GM18502 (cell line): ENCODE measurements around the gene CDH16.
"Not testable (repeated sequence)": the region's sequence is repeated elsewhere in the genome, so short reads cannot be mapped to it uniquely, and the experiment has no call there.

ENCODE experiments used
- ATAC-seq: cut with Tn5 transposase; IDR thresholded peaks from one replicate; pipeline ENCODE4 v1.9.1; 2021; ENCODE audit warnings: mild to moderate bottlenecking; ENCODE audit not compliant: unreplicated experiment, poor library complexity

CDH16 gene

GRCh38 chr16:66947302-66948065 lies 28.8 kb upstream of the CDH16 start:
- peak; percentile 64 for ATAC-seq

- no peak for ATAC-seq
Measured at GRCh38 chr16:66946974-66947301, 28.3 kb upstream of the CDH16 start.

- ATAC-seq = no peak
Measured at GRCh38 chr16:66946541-66946940, 27.9 kb upstream of the CDH16 start.

GRCh38 chr16:66945939-66946338 lies 27.3 kb upstream of the CDH16 start:
- ATAC-seq = no peak

- ATAC-seq = not testable (repeated sequence)
Measured at GRCh38 chr16:66944971-66945370, 26.3 kb upstream of the CDH16 start.

- no peak for ATAC-seq
Measured at GRCh38 chr16:66944054-66944441, 25.4 kb upstream of the CDH16 start.

GRCh38 chr16:66943426-66944053 lies 24.9 kb upstream of the CDH16 start:
- ATAC-seq = no peak

GRCh38 chr16:66942981-66943380 lies 24.3 kb upstream of the CDH16 start:
- no peak for ATAC-seq

GRCh38 chr16:66940236-66940635 lies 21.6 kb upstream of the CDH16 start:
- ATAC-seq = no peak

GRCh38 chr16:66939366-66939765 lies 20.7 kb upstream of the CDH16 start:
- ATAC-seq = no peak

- no peak for ATAC-seq
Measured at GRCh38 chr16:66937725-66938337, 19.1 kb upstream of the CDH16 start.

- no peak for ATAC-seq
Measured at GRCh38 chr16:66936889-66937554, 18.3 kb upstream of the CDH16 start.

- no peak for ATAC-seq
Measured at GRCh38 chr16:66936462-66936861, 17.8 kb upstream of the CDH16 start.

- ATAC-seq = no peak
Measured at GRCh38 chr16:66935314-66936011, 16.8 kb upstream of the CDH16 start, which contains the start of gene CES2. CES2 (plus strand) TSS chr16:66935516; CDS start chr16:66935636, 120 bp downstream.

- ATAC-seq = peak; percentile 22
Measured at GRCh38 chr16:66934839-66935313, 16.2 kb upstream of the CDH16 start.

- peak; percentile 80 for ATAC-seq
Measured at GRCh38 chr16:66934138-66934838, 15.6 kb upstream of the CDH16 start, which contains the start of gene CIAO2B. CIAO2B (minus strand) TSS chr16:66934402; CDS start chr16:66934364, 38 bp downstream.

GRCh38 chr16:66933776-66934137 lies 15.1 kb upstream of the CDH16 start:
- ATAC-seq = peak; percentile 8

GRCh38 chr16:66932076-66932475 lies 13.4 kb upstream of the CDH16 start:
- ATAC-seq = no peak

GRCh38 chr16:66931665-66932064 lies 13.0 kb upstream of the CDH16 start:
- no peak for ATAC-seq

- ATAC-seq = no peak
Measured at GRCh38 chr16:66930189-66930588, 11.5 kb upstream of the CDH16 start.
